ENCODE data around the gene GTF2IRD1. TPM values are rescaled to one million over a fixed set of nuclear protein-coding genes. Genes with fewer than 3 reads are reported as not detected.
"Not testable (repeated sequence)": the region's sequence is repeated elsewhere in the genome, so short reads cannot be mapped to it uniquely, and the experiment has no call there.

GTF2IRD1 gene
- total and polyA plus RNA-seq, 2 of the 4 experiments (the other 2 are of a cell fraction), result 4.1 to 21.9 TPM

DNA sequence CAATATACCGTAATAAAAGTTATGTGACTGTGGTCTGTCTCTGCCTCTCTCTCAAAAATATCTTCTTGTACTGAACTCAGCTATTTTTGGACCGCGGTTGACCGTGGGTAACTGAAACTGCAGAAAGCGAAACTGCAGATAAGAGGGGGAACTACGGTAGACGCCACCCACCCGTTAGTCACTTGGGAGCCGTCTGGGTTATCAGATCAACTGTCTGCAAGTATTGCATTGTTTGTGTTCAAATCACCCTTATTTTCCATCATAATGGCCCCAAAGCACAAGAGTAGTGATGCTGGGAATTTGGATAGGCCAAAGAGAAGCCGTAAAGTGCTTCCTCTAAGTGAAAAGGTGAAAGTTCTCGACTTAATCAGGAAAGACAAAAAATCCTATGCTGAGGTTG lies 196.3 kb downstream of the GTF2IRD1 start:
- H2BK120ac ChIP-seq (ENCODE audit: low read depth, low read length), result 0 out of 2 replicates have a peak overlapping the region, but pooled peaks have one; percentile 68
- peak overlapping the region; percentile 6; the same call in 1 of the 2 replicates for H3K4me3 ChIP-seq (ENCODE audit: insufficient read depth, low read depth, low read length)
- peak overlapping the region in 1 of 2 experiments; percentile 29; a peak in 2 of 4 replicates for H4K8ac ChIP-seq (ENCODE audit: low read depth in 2 of 2, low read length in 2 of 2)
- H2AFZ ChIP-seq (replicated peaks; ENCODE audit: low read length, poor library complexity), result peak overlapping the region; percentile 60
- H3K27me3 ChIP-seq (ENCODE audit: control insufficient read depth, insufficient read depth, low read length); H4K91ac ChIP-seq (ENCODE audit: insufficient read depth, low read depth, low read length); POLR2A ChIA-PET (ENCODE audit: unreplicated experiment); H2BK15ac ChIP-seq (ENCODE audit: low read depth, low read length); H2BK5ac ChIP-seq (ENCODE audit: low read depth, low read length, poor library complexity, severe bottlenecking); H3K18ac ChIP-seq (ENCODE audit: low read depth, low read length); H3K79me1 ChIP-seq (ENCODE audit: low read depth in 1 of 2, low read length in 2 of 2); H3K4me1 ChIP-seq (ENCODE audit: control insufficient read depth, insufficient read depth, low read length); dilution Hi-C loops (cut with HindIII; ENCODE audit: low sequenced_read_pairs, unreplicated experiment); in situ Hi-C loops (cut with MboI; ENCODE audit: low sequenced_read_pairs); H3K9me1 ChIP-seq (ENCODE audit: insufficient read depth, low read length); H3K23ac ChIP-seq (ENCODE audit: low read depth, low read length); H3K4ac ChIP-seq (ENCODE audit: low read depth, low read length); H3K56ac ChIP-seq (ENCODE audit: extremely low read depth, insufficient read depth, low read length); H4K20me1 ChIP-seq (ENCODE audit: insufficient read depth, low read length); H3K36me3 ChIP-seq (ENCODE audit: control insufficient read depth, insufficient read depth, low read length); H2AK5ac ChIP-seq (ENCODE audit: low read depth, low read length); BruUV-seq (replicated peaks); H3K9me3 ChIP-seq (ENCODE audit: control insufficient read depth, insufficient read depth, low read length); CTCF ChIA-PET: not testable (repeated sequence)
- peak overlapping the region; percentile 72 for H3K4me2 ChIP-seq (ENCODE audit: low read depth, low read length)
- H3K14ac ChIP-seq (replicated peaks; ENCODE audit: low read depth, low read length), result peak overlapping the region; percentile 6; the same call in 1 of the 2 replicates
- peak overlapping the region; percentile 47 for H2AK9ac ChIP-seq (replicated peaks; ENCODE audit: low read depth, low read length, poor library complexity)
- H4K5ac ChIP-seq (ENCODE audit: low read depth, low read length), result 0 out of 2 replicates have a peak overlapping the region, but pooled peaks have one; percentile 11
- H3K9ac ChIP-seq (ENCODE audit: low read depth, low read length), result peak overlapping the region; percentile 33
- DNase-seq (peak; percentile 64), ATAC-seq (ENCODE audit: low read depth) (peak; percentile 61)
- no CpG with 5 or more reads among the region's 11 CpGs for WGBS, 2 experiments (ENCODE audit: extremely low coverage in 2 of 2, insufficient read length in 1 of 2)
- intact Hi-C loops (cut with micrococcal nuclease), result loop anchor here (5.0 kb wide), 1 partner anchor 33 kb away; no protein-coding TSS in a partner anchor
- TF ChIP-seq FOS (IDR thresholded peaks at IDR 0.05; ENCODE audit: low read depth, low read length), result 0 out of 2 replicates have a peak, but pooled peaks have one; percentile 6
- 0 out of 2 replicates have a peak overlapping the region, but pooled peaks have one; percentile 1 for H2BK20ac ChIP-seq (ENCODE audit: low read depth, low read length)
- peak overlapping the region; percentile 52; the same call in 1 of the 2 replicates for H3K27ac ChIP-seq (ENCODE audit: insufficient read depth, low read length)

DNA sequence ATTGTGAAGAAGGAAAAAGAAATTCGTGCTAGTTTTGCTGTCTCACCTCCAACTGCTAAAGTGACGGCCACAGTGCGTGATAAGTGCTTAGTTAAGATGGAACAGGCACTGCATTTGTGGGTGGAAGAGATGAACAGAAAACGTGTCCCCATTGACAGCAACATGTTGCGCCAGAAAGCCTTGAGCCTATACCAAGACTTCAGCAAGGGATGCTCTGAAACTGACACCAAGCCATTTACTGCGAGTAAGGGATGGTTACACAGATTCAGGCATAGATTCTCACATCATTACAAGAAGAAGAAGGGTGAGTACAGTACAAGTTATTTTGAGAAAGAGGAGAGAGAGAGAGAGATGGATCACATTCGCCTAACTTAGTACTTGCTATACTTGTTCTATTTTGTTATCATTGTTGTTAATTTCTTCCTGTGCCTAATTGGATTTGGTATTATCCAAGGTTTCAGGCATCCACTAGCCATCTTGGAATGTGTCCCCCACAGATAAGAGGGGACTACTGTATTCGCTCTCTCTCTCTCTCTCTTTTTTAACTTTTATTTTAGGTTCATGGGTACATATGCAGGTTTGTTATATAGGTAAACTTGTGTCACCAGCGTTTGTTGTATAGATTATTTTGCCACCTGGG lies 196.9 kb downstream of the GTF2IRD1 start:
- dilution Hi-C loops (cut with HindIII; ENCODE audit: low sequenced_read_pairs, unreplicated experiment); H3K4me2 ChIP-seq (ENCODE audit: low read depth, low read length); H3K9me3 ChIP-seq (ENCODE audit: control insufficient read depth, insufficient read depth, low read length); H3K18ac ChIP-seq (ENCODE audit: low read depth, low read length); H2AFZ ChIP-seq (replicated peaks; ENCODE audit: low read length, poor library complexity); ATAC-seq (ENCODE audit: low read depth); H2BK20ac ChIP-seq (ENCODE audit: low read depth, low read length); H3K56ac ChIP-seq (ENCODE audit: extremely low read depth, insufficient read depth, low read length); H4K20me1 ChIP-seq (ENCODE audit: insufficient read depth, low read length); H3K4ac ChIP-seq (ENCODE audit: low read depth, low read length); H4K5ac ChIP-seq (ENCODE audit: low read depth, low read length); H2AK5ac ChIP-seq (ENCODE audit: low read depth, low read length); H3K4me3 ChIP-seq (ENCODE audit: insufficient read depth, low read depth, low read length); H3K23ac ChIP-seq (ENCODE audit: low read depth, low read length); H3K9ac ChIP-seq (ENCODE audit: low read depth, low read length); H2AK9ac ChIP-seq (replicated peaks; ENCODE audit: low read depth, low read length, poor library complexity); H3K27ac ChIP-seq (ENCODE audit: insufficient read depth, low read length); H2BK15ac ChIP-seq (ENCODE audit: low read depth, low read length); BruUV-seq (replicated peaks); H4K91ac ChIP-seq (ENCODE audit: insufficient read depth, low read depth, low read length); H2BK120ac ChIP-seq (ENCODE audit: low read depth, low read length); H3K9me1 ChIP-seq (ENCODE audit: insufficient read depth, low read length); H2BK5ac ChIP-seq (ENCODE audit: low read depth, low read length, poor library complexity, severe bottlenecking); in situ Hi-C loops (cut with MboI; ENCODE audit: low sequenced_read_pairs); DNase-seq; H3K4me1 ChIP-seq (ENCODE audit: control insufficient read depth, insufficient read depth, low read length); H3K14ac ChIP-seq (replicated peaks; ENCODE audit: low read depth, low read length); H3K79me1 ChIP-seq (ENCODE audit: low read depth in 1 of 2, low read length in 2 of 2); H3K27me3 ChIP-seq (ENCODE audit: control insufficient read depth, insufficient read depth, low read length); H3K36me3 ChIP-seq (ENCODE audit: control insufficient read depth, insufficient read depth, low read length); CTCF ChIA-PET: not testable (repeated sequence)
- POLR2A ChIA-PET (ENCODE audit: unreplicated experiment), result interaction anchor here (0.6 kb wide), 1 partner anchor 23 kb away, joined by 11 read pairs; no protein-coding TSS in a partner anchor
- H4K8ac ChIP-seq (ENCODE audit: low read depth in 2 of 2, low read length in 2 of 2), result peak overlapping the region in 1 of 2 experiments; percentile 53; a peak in 2 of 4 replicates
- intact Hi-C loops (cut with micrococcal nuclease), result loop anchor here (5.0 kb wide), 1 partner anchor 33 kb away; no protein-coding TSS in a partner anchor
- WGBS, 2 experiments (ENCODE audit: extremely low coverage in 2 of 2, insufficient read length in 1 of 2), result no CpG with 5 or more reads among the region's 9 CpGs

Measured in IMR-90 (cell line).